Kidney capillary endothelial cell (primary cell): ENCODE data around the gene CNTN1.

Experiments used
- DNase-seq: peaks from one replicate; pipeline ENCODE4 v3.0.0-alpha.2; 2018; ENCODE audit warnings: low spot score

CNTN1 gene

GRCh38 chr12:40970320-40970907 is 278.2 kb downstream of the CNTN1 start:
- DNase-seq: no peak

GRCh38 chr12:40971911-40972310 is 279.7 kb downstream of the CNTN1 start:
- DNase-seq: no peak

DNA sequence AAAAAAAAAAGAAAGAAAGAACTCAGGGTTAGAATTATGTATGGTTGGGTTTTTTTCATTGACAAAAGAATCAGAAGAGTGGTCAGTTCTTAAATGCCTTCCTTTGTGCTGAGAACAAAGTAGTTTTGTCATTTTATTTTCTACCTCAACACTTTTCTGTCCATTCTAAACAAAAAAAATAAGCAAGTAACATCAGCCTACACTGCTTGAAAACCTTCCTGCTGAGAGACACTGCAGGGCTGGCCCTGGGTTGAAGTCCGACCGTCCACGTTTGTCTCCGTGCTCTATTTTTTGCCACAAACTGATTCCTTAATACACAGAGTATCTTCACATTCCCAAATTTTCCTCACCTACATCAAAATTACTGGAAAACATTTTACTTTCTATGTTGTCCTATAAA is 284.3 kb downstream of the CNTN1 start:
- no peak for DNase-seq

GRCh38 chr12:40980427-40980961 is 288.3 kb downstream of the CNTN1 start:
- DNase-seq: no peak

DNA sequence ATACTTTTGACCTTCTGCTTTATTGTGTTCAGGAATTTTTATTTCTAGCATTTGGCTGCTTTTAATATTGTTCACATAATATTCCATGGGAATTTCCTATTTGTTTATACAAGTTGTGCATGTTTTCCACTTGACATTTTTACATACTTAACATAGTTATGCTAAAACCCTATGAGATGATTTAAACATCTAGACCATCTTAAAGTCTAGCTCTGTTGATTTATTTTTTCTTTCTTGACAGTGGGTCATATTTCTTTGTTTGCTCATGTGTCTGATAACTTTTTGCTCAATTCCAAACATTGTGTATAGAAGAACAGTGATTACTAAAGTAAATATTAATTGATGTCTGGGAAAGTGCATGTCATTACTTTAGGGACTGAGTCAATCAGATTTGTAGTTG is 293.8 kb downstream of the CNTN1 start:
- no peak for DNase-seq

DNA sequence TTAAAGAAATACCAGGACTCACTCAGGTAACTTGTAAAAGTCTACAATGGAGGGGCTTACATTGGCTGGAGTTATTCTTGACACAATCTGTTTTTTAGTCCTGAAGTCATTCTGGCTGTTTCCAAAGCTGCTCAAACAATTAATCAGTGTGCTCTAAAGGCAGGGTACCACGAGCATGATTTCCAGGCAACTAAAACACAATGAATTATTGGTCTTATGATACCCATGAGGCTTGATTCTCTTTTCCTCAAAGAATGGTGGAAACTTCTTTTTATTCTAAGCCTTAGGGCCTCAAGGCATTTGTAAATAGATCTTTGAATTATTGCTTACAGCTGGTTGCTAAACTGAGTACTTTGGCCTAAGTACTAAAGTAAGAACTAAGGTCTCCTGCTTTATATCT is 296.1 kb downstream of the CNTN1 start:
- no peak for DNase-seq

DNA sequence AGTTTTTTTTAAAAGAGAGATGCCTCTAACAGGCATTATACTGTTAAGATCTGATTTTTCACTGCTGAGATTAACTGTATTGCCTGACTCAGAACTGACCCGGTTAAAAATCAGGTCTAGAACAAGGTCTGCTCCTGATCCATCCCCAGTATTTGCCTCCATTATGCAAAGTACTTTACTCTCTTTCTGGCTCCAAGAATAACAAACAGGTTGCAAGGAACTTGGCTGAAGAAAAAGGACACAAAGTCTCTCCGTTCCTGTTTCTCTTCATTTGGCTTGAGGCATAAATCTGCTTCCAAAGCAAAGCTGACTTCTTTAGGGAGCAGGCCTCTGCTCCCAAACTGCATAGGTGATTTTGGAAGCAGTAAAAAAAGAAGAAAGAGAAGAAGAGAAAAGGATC is 296.6 kb downstream of the CNTN1 start:
- DNase-seq: no peak

DNA sequence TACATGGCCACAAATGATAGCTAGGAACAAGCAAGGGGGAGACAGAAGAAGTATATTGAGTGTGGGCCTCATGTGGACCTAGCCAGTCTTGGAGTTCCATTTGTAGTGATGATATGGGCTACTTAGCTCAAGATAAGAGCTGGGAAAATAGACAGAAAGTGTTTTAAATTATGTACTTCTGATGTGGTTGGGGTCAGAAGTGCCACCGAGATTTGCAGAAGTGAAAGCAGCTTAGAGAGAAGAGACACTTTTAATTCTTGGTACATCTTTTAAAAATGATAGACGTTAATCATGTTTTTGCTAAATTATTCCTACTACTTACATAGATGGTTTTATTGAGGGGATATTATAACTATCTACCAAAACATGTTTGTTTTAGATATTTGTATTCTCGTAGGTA is 297.5 kb downstream of the CNTN1 start:
- DNase-seq: no peak

DNA sequence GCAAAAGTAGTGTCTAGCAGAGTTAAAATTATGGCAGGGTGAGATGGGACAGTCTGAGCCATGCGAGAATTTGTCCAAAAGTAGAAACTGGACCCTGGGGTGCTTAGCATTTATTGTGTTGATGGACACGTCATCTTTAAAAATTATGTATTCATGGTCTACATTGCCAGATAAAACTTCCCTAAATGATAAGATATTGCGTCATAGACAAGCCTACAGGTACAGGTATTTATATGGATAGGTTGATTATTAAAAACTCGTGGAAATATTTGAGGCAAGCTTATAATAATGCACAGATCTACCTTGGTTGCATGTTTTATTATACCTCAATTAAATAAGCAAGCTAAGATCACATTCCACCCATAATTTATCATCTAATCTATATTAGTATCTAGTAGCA is 299.9 kb downstream of the CNTN1 start:
- DNase-seq: no peak

- DNase-seq: no peak
Measured at GRCh38 chr12:40992674-40993073, 300.4 kb downstream of the CNTN1 start.

DNA sequence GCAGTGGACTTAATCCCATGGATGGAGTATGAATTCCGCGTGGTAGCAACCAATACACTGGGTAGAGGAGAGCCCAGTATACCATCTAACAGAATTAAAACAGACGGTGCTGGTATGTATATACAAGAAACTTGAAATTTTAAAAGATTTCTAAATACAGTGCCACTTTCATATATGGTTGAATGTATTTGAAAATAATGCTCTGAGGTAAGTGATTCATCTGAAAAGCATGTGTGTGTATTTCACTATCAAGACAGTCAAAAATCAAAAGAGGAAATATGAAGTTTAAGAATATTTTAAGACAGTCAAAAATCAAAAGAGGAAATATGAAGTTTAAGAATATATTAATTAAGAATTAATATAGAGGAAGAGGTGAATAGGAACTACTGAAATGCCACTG is 300.9 kb downstream of the CNTN1 start:
- no peak for DNase-seq

DNA sequence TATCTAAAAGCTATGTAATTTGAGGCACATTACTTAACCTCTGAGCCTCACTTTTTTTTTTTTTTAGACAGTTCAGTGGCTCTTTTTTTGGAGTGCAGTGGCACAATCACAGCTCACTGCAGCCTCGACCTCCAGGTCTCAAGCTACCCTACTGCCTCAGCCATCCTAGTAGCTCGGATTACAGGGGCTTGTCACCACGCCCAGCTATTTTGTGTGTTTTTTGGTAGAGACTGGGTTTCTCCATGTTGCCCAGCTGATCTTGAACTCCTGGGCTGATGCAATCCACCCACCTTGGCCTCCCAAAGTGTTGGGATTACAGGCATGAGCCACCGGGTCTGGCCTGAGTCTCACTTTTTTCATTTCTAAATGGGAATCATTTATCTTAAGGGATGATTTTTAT is 303.9 kb downstream of the CNTN1 start:
- DNase-seq: no peak

- no peak for DNase-seq
Measured at GRCh38 chr12:40999210-40999609, 307.0 kb downstream of the CNTN1 start.

DNA sequence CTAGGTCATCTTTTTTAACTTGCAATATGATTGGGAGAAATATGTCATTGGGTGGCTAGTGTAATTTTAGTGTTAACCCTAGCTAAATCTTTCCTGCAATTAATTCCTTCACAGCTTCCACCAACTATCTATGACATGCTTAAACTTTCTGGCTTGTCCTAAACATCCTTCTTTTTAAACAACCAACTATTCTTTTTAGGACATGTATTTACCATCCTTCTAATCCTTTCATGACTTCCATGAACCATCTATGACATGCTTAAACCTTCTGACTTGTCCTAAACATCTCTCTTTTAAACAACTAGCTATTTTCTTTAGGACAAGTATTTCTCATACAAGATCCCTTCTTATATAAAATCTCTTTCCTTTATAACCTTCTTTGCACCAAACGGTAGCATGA is 316.2 kb downstream of the CNTN1 start:
- no peak for DNase-seq

DNA sequence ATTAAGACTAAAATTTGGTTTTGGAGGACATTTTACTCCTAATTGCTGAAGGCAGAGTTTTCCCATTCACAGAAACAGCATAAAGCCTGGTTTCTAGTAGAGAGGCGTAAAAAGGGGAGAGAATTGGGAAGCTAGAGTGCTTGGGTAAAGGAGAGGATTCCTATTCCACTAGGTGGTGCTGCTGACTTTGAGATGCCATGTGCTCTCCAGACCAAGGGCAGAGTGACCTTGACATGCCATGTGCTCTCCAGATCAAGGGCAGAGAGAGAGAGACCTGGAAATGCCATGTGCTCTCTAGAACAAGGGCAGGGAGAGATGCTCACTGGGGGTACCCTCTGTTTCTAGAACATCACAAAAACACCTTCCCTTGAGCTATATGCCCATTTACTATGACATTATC is 319.7 kb downstream of the CNTN1 start:
- DNase-seq: no peak

GRCh38 chr12:41013881-41014642 is 321.8 kb downstream of the CNTN1 start:
- DNase-seq: no peak

GRCh38 chr12:41014643-41015020 is 322.4 kb downstream of the CNTN1 start:
- no peak for DNase-seq

GRCh38 chr12:41018010-41018409 is 325.8 kb downstream of the CNTN1 start:
- DNase-seq: no peak

DNA sequence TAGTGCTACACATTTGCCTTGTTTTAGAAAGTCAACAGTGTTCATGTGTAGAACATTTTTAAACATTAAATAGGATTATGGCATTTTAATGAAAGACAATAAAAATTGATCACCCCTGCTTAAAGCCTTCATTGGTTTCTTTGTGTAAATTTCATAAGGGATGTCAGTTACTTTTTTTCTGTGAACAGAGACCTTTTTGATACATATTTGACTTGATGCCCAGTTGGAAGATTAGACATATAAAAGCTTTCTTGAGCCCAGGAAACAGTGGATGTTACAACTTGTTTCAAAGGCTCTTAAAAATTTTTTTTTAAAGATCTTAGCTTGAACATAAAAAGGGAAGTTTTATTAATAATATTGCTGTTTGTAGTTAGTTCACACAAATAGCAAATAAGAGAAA is 327.2 kb downstream of the CNTN1 start:
- no peak for DNase-seq

DNA sequence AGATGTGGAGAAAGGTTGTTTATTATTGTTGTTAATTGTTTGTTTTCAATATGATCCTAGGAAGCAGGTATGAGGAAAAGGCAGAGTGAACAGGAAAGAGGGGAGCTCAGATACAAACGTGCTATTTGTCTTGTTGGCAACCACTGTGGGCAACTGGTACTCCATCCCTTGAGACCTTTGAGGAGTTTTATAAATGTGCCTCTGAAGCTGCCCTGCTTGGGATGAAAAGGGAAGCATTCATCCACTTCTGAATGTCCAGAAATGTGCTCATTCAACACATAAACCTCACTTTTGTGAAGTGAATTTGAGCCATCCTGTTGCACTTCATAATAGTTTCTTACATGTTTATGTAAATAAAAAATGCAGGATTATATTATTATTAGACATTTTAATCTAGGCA is 331.6 kb downstream of the CNTN1 start:
- DNase-seq: no peak

DNA sequence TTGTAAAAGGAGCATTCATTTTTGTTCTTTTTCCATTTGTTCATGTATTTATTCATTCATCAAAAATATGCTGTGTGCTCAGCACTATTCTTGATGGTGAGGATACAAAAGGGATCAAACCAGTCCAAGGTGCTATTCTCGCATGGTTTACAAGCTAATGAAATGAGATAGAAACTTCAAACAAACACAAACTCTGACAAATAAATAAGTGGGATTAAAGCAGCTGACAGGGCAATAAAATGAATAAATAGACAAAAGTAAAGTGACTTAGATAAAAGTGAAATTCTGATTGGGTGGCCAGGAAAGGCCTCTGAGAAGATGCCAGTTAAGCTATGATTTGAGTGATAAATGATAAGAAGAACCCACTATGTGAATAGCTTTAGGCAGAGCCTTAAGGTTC is 333.9 kb downstream of the CNTN1 start:
- no peak for DNase-seq

- DNase-seq: no peak
Measured at GRCh38 chr12:41032386-41032785, 340.1 kb downstream of the CNTN1 start.

GRCh38 chr12:41034686-41035085 is 342.4 kb downstream of the CNTN1 start:
- no peak for DNase-seq

- DNase-seq: no peak
Measured at GRCh38 chr12:41039461-41039860, 347.2 kb downstream of the CNTN1 start.
